Caco-2 (cell line): ENCODE data around the gene SLC39A9. TPM values are rescaled to one million over a fixed set of nuclear protein-coding genes. Genes with fewer than 3 reads are reported as not detected.
A peak's percentile ranks its signal among the peaks of the same experiment; 100 is the strongest.

Experiments
- BruUV-seq: library from RNA; stranded (reverse); fragments of 400-500 nt; replicated peaks from 2 replicates; lab custom pipeline; 2021; lab: Mats Ljungman, UMichigan
- CTCF ChIA-PET: fragments of 300-600 bp; sonication (Branson Sonifier 250); formaldehyde crosslinking; loops from one replicate; lab custom pipeline; 2022; ENCODE audit warnings: antibody characterized with exemption; lab: Charles Lee
- POLR2A ChIA-PET: fragments of 300-600 bp; sonication (Branson Sonifier 250); formaldehyde crosslinking; loops from one replicate; lab custom pipeline; 2022; ENCODE audit warnings: antibody characterized with exemption; lab: Charles Lee
- DNase-seq, 2 experiments: peaks; one replicate each; pipeline versions ENCODE4 v3.0.0 to v3.0.0-alpha.2; 2020 to 2022
- H3K27me3 ChIP-seq: replicated peaks from 2 replicates; pipeline ENCODE4 v1.6.0; 2011; ENCODE audit warnings: low read length; ENCODE audit not compliant: control insufficient read depth, insufficient read depth
- H3K36me3 ChIP-seq: 2 replicates; pipeline ENCODE4 v1.5.1; 2011; ENCODE audit warnings: low read length; ENCODE audit not compliant: control insufficient read depth, insufficient read depth
- H3K4me1 ChIP-seq: fragments of 250-450 bp; sonication (Bioruptor Pico); 2 replicates; pipeline ENCODE4 v1.5.1; 2020; ENCODE audit warnings: mild to moderate bottlenecking
- H3K4me3 ChIP-seq: 2 replicates; pipeline ENCODE4 v1.5.1; 2011; ENCODE audit warnings: low read depth, mild to moderate bottlenecking, control low read depth, low read length
- H3K9me3 ChIP-seq: fragments of 250-450 bp; sonication (Bioruptor Pico); 2 replicates; pipeline ENCODE4 v1.5.1; 2020; ENCODE audit warnings: mild to moderate bottlenecking, moderate library complexity
- H3K27ac Mint-ChIP-seq: one replicate; pipeline ENCODE4 v1.8.0; 2022; ENCODE audit warnings: mixed read lengths; ENCODE audit not compliant: unreplicated experiment
- H3K27me3 Mint-ChIP-seq: one replicate; pipeline ENCODE4 v1.8.0; 2022; ENCODE audit warnings: mixed read lengths; ENCODE audit not compliant: insufficient read depth, unreplicated experiment
- H3K36me3 Mint-ChIP-seq: one replicate; pipeline ENCODE4 v1.8.0; 2022; ENCODE audit warnings: mild to moderate bottlenecking, mixed read lengths; ENCODE audit not compliant: insufficient read depth, unreplicated experiment
- H3K4me1 Mint-ChIP-seq: one replicate; pipeline ENCODE4 v1.8.0; 2022; ENCODE audit warnings: low read depth, mixed read lengths; ENCODE audit not compliant: unreplicated experiment
- H3K4me3 Mint-ChIP-seq: one replicate; pipeline ENCODE4 v1.8.0; 2022; ENCODE audit warnings: mild to moderate bottlenecking, moderate library complexity, mixed read lengths; ENCODE audit not compliant: unreplicated experiment
- H3K9me3 Mint-ChIP-seq: one replicate; pipeline ENCODE4 v1.8.0; 2022; ENCODE audit warnings: mixed read lengths; ENCODE audit not compliant: unreplicated experiment
- intact Hi-C: fragments of 100-400 bp; cut with micrococcal nuclease; formaldehyde crosslinking; loops from one replicate; pipeline ENCODE4 v1.10.0; 2022; ENCODE audit not compliant: unreplicated experiment
- total RNA-seq: library from RNA; stranded (reverse); gene quantifications from 2 replicates; pipeline ENCODE4 v1.2.3, GENCODE V29; 2022
- TF ChIP-seq, protein P1 (sequence below), 2 experiments: fragments of 200-600 bp in 1 of 2; IDR thresholded peaks; 1 replicate in 1 of 2; 2 replicates in 1 of 2; pipeline versions ENCODE4 v1.5.1 to v1.8.0; 2011 to 2022; ENCODE audit warnings: antibody characterized with exemption in 1 of 2, control low read depth in 1 of 2, inconsistent platforms in 1 of 2, low read depth in 1 of 2, low read length in 1 of 2, mild to moderate bottlenecking in 1 of 2, moderate library complexity in 1 of 2; ENCODE audit not compliant: insufficient read depth in 1 of 2, severe bottlenecking in 1 of 2, unreplicated experiment in 1 of 2

SLC39A9 gene
- total RNA-seq, 1 experiment from 2014 or later: 96.4 TPM

DNA sequence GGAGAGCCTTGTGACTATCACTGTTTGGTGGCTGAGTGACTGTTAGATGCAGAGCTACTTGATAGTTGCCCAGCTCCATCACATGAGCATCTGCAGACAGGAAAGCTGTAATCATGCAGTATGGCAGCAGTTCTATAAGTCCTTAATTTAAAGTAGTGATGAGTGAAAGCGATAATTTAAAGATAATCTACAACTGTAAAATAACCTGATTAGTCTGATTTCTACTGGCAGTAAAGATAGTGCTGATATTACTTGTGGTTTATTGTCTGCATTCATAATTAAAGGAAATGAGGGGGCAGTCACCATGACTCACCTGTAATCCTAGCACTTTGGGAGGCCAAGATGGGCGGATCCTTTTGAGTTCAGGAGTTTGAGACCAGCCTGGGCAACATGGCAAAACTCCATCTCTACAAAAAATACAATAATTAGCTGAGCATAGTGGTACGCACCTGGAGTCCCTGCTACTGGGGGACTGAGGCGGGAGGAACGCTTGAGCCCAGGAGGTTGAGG, 44.9 kb downstream of the SLC39A9 start:
- H3K27me3 Mint-ChIP-seq: no peaks in the 10 kb centered on the region
- BruUV-seq: no TSS peak
- no peak overlapping the region for H3K27ac Mint-ChIP-seq
- TF ChIP-seq, protein P1, sequence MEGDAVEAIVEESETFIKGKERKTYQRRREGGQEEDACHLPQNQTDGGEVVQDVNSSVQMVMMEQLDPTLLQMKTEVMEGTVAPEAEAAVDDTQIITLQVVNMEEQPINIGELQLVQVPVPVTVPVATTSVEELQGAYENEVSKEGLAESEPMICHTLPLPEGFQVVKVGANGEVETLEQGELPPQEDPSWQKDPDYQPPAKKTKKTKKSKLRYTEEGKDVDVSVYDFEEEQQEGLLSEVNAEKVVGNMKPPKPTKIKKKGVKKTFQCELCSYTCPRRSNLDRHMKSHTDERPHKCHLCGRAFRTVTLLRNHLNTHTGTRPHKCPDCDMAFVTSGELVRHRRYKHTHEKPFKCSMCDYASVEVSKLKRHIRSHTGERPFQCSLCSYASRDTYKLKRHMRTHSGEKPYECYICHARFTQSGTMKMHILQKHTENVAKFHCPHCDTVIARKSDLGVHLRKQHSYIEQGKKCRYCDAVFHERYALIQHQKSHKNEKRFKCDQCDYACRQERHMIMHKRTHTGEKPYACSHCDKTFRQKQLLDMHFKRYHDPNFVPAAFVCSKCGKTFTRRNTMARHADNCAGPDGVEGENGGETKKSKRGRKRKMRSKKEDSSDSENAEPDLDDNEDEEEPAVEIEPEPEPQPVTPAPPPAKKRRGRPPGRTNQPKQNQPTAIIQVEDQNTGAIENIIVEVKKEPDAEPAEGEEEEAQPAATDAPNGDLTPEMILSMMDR (IDR thresholded peaks at IDR 0.05; ENCODE audit: insufficient read depth in 1 of 2, low read depth in 1 of 2, low read length in 1 of 2, severe bottlenecking in 1 of 2, unreplicated experiment in 1 of 2): no peak
- no peak for DNase-seq
- intact Hi-C loops: no loop called here
- Histone ChIP-seq H3K27me3 (no peaks in the 10 kb centered on the region), H3K4me3 (no peak overlapping the region), H3K36me3 (no peaks in the 10 kb centered on the region), H3K9me3 (no peaks in the 10 kb centered on the region), H3K4me1 (no peaks in the 10 kb centered on the region)
- ChIA-PET POLR2A (no interaction called here), CTCF (no interaction called here)
- no peaks in the 10 kb centered on the region for H3K4me1 Mint-ChIP-seq
- no peaks in the 10 kb centered on the region for H3K9me3 Mint-ChIP-seq
- H3K4me3 Mint-ChIP-seq: no peak overlapping the region
- peaks cover 23% of the 10 kb centered on the region for H3K36me3 Mint-ChIP-seq

DNA sequence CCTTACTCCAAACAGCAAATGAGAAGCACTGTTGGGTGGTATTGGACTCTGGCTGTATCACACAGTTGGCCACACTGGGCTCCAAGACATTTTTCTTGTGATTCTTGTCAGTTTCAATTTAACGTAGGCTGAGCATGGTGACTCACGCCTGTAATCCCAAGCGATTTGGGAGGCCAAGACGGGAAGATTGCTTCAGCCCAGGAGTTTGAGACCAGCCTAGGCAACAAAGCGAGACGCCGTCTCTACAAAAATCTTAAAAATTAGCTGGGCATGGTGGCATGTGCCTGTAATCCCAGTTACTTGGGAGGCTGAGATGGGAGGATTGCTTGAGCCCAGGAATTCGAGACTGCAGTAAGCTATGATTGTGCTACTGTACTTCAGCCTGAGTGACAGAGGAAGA, 50.7 kb downstream of the SLC39A9 start:
- ChIA-PET POLR2A (no interaction called here), CTCF (no interaction called here)
- Histone ChIP-seq H3K4me1 (no peaks in the 10 kb centered on the region), H3K4me3 (no peak overlapping the region), H3K36me3 (no peaks in the 10 kb centered on the region; the same call in none of the 2 replicates), H3K9me3 (no peaks in the 10 kb centered on the region), H3K27me3 (no peaks in the 10 kb centered on the region)
- TF ChIP-seq, protein P1 (IDR thresholded peaks at IDR 0.05; ENCODE audit: insufficient read depth in 1 of 2, low read depth in 1 of 2, low read length in 1 of 2, severe bottlenecking in 1 of 2, unreplicated experiment in 1 of 2): no peak
- no peak overlapping the region for H3K4me3 Mint-ChIP-seq
- peaks cover 15% of the 10 kb centered on the region for H3K36me3 Mint-ChIP-seq
- no peaks in the 10 kb centered on the region for H3K27me3 Mint-ChIP-seq
- H3K27ac Mint-ChIP-seq: no peak overlapping the region
- intact Hi-C loops: no loop called here
- no peaks in the 10 kb centered on the region for H3K9me3 Mint-ChIP-seq
- H3K4me1 Mint-ChIP-seq: peaks cover 15% of the 10 kb centered on the region
- BruUV-seq: no TSS peak
- no peak for DNase-seq

DNA sequence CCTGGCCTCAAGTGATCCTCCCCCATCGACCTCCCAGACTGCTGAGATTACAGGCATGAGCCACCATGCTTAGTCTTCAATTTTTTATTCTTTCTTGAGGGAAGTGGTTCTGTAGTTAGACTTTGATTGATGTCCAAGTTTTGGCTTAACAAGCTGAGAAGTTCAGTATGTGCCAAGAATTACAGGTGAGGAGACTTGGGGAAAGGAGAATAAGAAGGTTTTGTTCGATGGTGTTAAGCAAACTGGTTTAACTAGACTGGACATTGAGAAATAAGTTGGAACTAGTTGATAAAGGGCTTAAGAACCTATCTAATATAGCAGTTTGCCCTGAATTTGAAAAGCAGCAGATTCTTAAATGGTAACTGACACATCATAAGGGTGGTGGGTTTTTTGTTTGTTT, 53.4 kb downstream of the SLC39A9 start:
- no peaks in the 10 kb centered on the region for H3K27me3 ChIP-seq
- POLR2A ChIA-PET: no interaction called here
- H3K4me3 ChIP-seq: no peak overlapping the region
- TF ChIP-seq, protein P1 (IDR thresholded peaks at IDR 0.05; ENCODE audit: insufficient read depth in 1 of 2, low read depth in 1 of 2, low read length in 1 of 2, severe bottlenecking in 1 of 2, unreplicated experiment in 1 of 2): no peak
- no peaks in the 10 kb centered on the region for H3K27me3 Mint-ChIP-seq
- H3K4me1 ChIP-seq: no peaks in the 10 kb centered on the region
- no peak overlapping the region for H3K4me3 Mint-ChIP-seq
- peaks cover 18% of the 10 kb centered on the region for H3K36me3 Mint-ChIP-seq
- CTCF ChIA-PET: no interaction called here
- H3K36me3 ChIP-seq: peaks cover 2% of the 10 kb centered on the region
- peak overlapping the region; percentile 21 for H3K27ac Mint-ChIP-seq
- intact Hi-C loops: no loop called here
- H3K4me1 Mint-ChIP-seq: peaks cover 15% of the 10 kb centered on the region
- H3K9me3 Mint-ChIP-seq: no peaks in the 10 kb centered on the region
- BruUV-seq: no TSS peak
- no peaks in the 10 kb centered on the region for H3K9me3 ChIP-seq
- DNase-seq: no peak
